ENCODE results near the gene RAB31. TPM values are rescaled to one million over a fixed set of nuclear protein-coding genes. Genes with fewer than 3 reads are reported as not detected.

RAB31 gene
- total RNA-seq, 1 experiment from 2014 or later: 9.5 TPM

- H3K36me3 ChIP-seq (ENCODE audit: control insufficient read depth, insufficient read depth, low read length): no peaks in the 10 kb centered on the region
- ChIA-PET CTCF (interaction anchor here (0.7 kb wide), 1 partner anchor 249 kb away, joined by 3 read pairs; no protein-coding TSS in a partner anchor), POLR2A (interaction anchor here (1.2 kb wide), 1 partner anchor 62 kb away, joined by 7 read pairs; no protein-coding TSS in a partner anchor)
- no peaks in the 10 kb centered on the region for H3K9me3 ChIP-seq
- no peak overlapping the region for H3K4me3 ChIP-seq (ENCODE audit: low read depth, low read length)
- peaks cover 7% of the 10 kb centered on the region for H3K36me3 Mint-ChIP-seq (ENCODE audit: insufficient read depth, unreplicated experiment)
- H3K9me3 Mint-ChIP-seq (ENCODE audit: unreplicated experiment): no peaks in the 10 kb centered on the region
- peaks cover 42% of the 10 kb centered on the region for H3K4me1 ChIP-seq
- no peak for DNase-seq
- no peak overlapping the region for H3K4me3 Mint-ChIP-seq (ENCODE audit: unreplicated experiment)
- intact Hi-C loops (cut with micrococcal nuclease; ENCODE audit: unreplicated experiment): loop anchor here (5.0 kb wide), 1 partner anchor 142 kb away; no protein-coding TSS in a partner anchor
- H3K27ac Mint-ChIP-seq (ENCODE audit: unreplicated experiment): peak overlapping the region; percentile 94
- no peaks in the 10 kb centered on the region for H3K27me3 Mint-ChIP-seq (ENCODE audit: insufficient read depth, unreplicated experiment)
- no TSS peak for BruUV-seq (replicated peaks)
- H3K27me3 ChIP-seq (replicated peaks; ENCODE audit: control insufficient read depth, insufficient read depth, low read length): no peaks in the 10 kb centered on the region
- peaks cover 21% of the 10 kb centered on the region for H3K4me1 Mint-ChIP-seq (ENCODE audit: low read depth, unreplicated experiment)
- TF ChIP-seq, protein P1, sequence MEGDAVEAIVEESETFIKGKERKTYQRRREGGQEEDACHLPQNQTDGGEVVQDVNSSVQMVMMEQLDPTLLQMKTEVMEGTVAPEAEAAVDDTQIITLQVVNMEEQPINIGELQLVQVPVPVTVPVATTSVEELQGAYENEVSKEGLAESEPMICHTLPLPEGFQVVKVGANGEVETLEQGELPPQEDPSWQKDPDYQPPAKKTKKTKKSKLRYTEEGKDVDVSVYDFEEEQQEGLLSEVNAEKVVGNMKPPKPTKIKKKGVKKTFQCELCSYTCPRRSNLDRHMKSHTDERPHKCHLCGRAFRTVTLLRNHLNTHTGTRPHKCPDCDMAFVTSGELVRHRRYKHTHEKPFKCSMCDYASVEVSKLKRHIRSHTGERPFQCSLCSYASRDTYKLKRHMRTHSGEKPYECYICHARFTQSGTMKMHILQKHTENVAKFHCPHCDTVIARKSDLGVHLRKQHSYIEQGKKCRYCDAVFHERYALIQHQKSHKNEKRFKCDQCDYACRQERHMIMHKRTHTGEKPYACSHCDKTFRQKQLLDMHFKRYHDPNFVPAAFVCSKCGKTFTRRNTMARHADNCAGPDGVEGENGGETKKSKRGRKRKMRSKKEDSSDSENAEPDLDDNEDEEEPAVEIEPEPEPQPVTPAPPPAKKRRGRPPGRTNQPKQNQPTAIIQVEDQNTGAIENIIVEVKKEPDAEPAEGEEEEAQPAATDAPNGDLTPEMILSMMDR (IDR thresholded peaks at IDR 0.05; ENCODE audit: insufficient read depth in 1 of 2, low read depth in 1 of 2, low read length in 1 of 2, severe bottlenecking in 1 of 2, unreplicated experiment in 1 of 2): no peak
Observed at GRCh38 chr18:9735238-9735637, 27.1 kb downstream of the RAB31 start.

DNA sequence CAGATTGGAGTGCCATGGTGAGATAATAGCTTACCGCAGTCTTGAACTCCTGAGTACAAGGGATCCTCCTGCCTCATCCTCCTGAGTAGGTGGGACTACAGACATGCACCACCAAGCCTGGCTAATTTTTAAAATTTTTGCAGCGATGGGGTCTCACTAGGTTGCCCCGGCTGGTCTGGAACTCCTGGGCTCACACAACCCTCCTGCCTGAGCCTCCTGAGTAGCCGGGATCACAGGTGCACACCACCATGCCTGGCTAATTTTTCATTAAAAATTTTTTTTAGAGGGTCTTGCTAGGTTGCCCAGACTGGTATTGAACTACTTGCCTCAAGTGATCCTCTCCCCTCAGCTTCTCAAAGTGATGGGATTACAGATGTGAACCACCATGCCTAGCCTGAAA lies 27.8 kb downstream of the RAB31 start:
- Histone ChIP-seq H3K27me3 (replicated peaks; ENCODE audit: control insufficient read depth, insufficient read depth, low read length) (no peaks in the 10 kb centered on the region), H3K9me3 (no peaks in the 10 kb centered on the region), H3K36me3 (ENCODE audit: control insufficient read depth, insufficient read depth, low read length) (no peaks in the 10 kb centered on the region), H3K4me1 (peaks cover 42% of the 10 kb centered on the region), H3K4me3 (ENCODE audit: low read depth, low read length) (no peak overlapping the region)
- Mint-ChIP-seq H3K4me1 (ENCODE audit: low read depth, unreplicated experiment) (peaks cover 21% of the 10 kb centered on the region), H3K9me3 (ENCODE audit: unreplicated experiment) (no peaks in the 10 kb centered on the region), H3K27ac (ENCODE audit: unreplicated experiment) (peak overlapping the region; percentile 71), H3K27me3 (ENCODE audit: insufficient read depth, unreplicated experiment) (no peaks in the 10 kb centered on the region), H3K36me3 (ENCODE audit: insufficient read depth, unreplicated experiment) (peaks cover 7% of the 10 kb centered on the region), H3K4me3 (ENCODE audit: unreplicated experiment) (no peak overlapping the region)
- POLR2A ChIA-PET: no interaction called here
- intact Hi-C loops (cut with micrococcal nuclease; ENCODE audit: unreplicated experiment): loop anchor here (5.0 kb wide), 1 partner anchor 141 kb away; no protein-coding TSS in a partner anchor
- CTCF ChIA-PET: no interaction called here
- no TSS peak for BruUV-seq (replicated peaks)
- TF ChIP-seq, protein P1 (IDR thresholded peaks at IDR 0.05; ENCODE audit: insufficient read depth in 1 of 2, low read depth in 1 of 2, low read length in 1 of 2, severe bottlenecking in 1 of 2, unreplicated experiment in 1 of 2): no peak
- DNase-seq: no peak

DNA sequence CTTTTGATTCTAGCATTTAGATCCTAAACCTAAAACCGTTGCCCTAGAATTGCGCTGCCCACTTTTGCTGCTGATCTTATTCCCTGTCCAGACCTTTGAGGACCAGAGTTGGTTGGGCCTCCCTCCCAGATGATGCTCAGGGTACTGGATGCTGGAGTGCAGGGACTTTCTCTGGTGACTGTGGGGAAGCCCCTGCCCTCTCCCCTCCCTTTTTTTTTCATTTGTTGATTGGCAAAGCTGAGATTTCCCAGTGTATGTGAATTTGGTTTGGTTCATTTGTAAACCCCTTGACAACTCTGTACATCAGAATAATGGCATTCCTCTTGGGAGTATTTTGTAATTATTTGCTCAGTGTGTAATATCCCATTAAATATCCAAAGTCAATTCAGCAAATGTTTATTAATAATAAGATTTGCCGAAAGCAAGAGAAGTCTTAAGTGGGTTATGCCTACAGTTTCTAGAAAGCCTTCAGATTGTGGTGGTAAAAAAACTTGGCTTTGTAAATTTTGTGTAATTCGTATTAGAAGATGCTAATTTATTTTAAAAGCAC lies 28.3 kb downstream of the RAB31 start:
- Mint-ChIP-seq H3K36me3 (ENCODE audit: insufficient read depth, unreplicated experiment) (peaks cover 7% of the 10 kb centered on the region), H3K4me1 (ENCODE audit: low read depth, unreplicated experiment) (peaks cover 21% of the 10 kb centered on the region), H3K4me3 (ENCODE audit: unreplicated experiment) (no peak overlapping the region), H3K27ac (ENCODE audit: unreplicated experiment) (peak overlapping the region; percentile 71), H3K9me3 (ENCODE audit: unreplicated experiment) (no peaks in the 10 kb centered on the region), H3K27me3 (ENCODE audit: insufficient read depth, unreplicated experiment) (no peaks in the 10 kb centered on the region)
- no peaks in the 10 kb centered on the region for H3K9me3 ChIP-seq
- ChIA-PET POLR2A (interaction anchor here (0.7 kb wide), 1 partner anchor 177 kb away, joined by 3 read pairs; the partner anchor contains the start of gene VAPA), CTCF (interaction anchor here (1.1 kb wide), 1 partner anchor 14 kb away, joined by 3 read pairs; no protein-coding TSS in a partner anchor)
- no peak overlapping the region for H3K4me3 ChIP-seq (ENCODE audit: low read depth, low read length)
- no TSS peak for BruUV-seq (replicated peaks)
- intact Hi-C loops (cut with micrococcal nuclease; ENCODE audit: unreplicated experiment): loop anchor here (5.0 kb wide), 1 partner anchor 141 kb away; no protein-coding TSS in a partner anchor
- H3K4me1 ChIP-seq: peaks cover 42% of the 10 kb centered on the region
- no peaks in the 10 kb centered on the region for H3K27me3 ChIP-seq (replicated peaks; ENCODE audit: control insufficient read depth, insufficient read depth, low read length)
- TF ChIP-seq, protein P1 (IDR thresholded peaks at IDR 0.05; ENCODE audit: insufficient read depth in 1 of 2, low read depth in 1 of 2, low read length in 1 of 2, severe bottlenecking in 1 of 2, unreplicated experiment in 1 of 2): no peak
- H3K36me3 ChIP-seq (ENCODE audit: control insufficient read depth, insufficient read depth, low read length): no peaks in the 10 kb centered on the region
- DNase-seq: no peak
